ENCODE data around the gene MLYCD.

DNA sequence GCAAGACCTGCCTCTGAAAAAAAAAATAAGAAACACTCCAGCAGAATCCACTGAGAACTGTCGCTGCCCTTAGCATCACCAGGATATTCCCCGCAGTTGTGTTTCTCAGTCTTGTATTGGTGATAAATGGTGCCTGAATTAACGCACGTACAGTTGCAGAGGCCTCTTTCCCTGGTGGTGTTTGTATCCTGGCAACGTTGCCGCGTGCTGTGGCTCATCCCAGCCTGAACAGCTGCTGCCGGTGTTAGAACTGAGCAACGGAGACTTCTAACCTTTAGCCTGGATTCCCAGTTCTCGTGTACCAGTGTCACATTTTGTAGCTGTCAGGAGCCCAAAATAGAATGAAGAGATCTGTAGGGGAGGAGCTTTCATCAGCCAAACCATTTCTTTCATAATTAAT is 4.8 kb downstream of the MLYCD start:
- TF ChIP-seq, protein P1, sequence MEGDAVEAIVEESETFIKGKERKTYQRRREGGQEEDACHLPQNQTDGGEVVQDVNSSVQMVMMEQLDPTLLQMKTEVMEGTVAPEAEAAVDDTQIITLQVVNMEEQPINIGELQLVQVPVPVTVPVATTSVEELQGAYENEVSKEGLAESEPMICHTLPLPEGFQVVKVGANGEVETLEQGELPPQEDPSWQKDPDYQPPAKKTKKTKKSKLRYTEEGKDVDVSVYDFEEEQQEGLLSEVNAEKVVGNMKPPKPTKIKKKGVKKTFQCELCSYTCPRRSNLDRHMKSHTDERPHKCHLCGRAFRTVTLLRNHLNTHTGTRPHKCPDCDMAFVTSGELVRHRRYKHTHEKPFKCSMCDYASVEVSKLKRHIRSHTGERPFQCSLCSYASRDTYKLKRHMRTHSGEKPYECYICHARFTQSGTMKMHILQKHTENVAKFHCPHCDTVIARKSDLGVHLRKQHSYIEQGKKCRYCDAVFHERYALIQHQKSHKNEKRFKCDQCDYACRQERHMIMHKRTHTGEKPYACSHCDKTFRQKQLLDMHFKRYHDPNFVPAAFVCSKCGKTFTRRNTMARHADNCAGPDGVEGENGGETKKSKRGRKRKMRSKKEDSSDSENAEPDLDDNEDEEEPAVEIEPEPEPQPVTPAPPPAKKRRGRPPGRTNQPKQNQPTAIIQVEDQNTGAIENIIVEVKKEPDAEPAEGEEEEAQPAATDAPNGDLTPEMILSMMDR (optimal IDR thresholded peaks at IDR 0.05 in 1 of 3, IDR thresholded peaks at IDR 0.05 in 1 of 3, conservative IDR thresholded peaks at IDR 0.05 in 1 of 3; ENCODE audit: extremely low read depth in 1 of 3, insufficient read depth in 2 of 3, low read length in 3 of 3), result no peak
- TF ChIP-seq EZH2 (IDR thresholded peaks at IDR 0.05; ENCODE audit: low read length), result no peak
